Right atrium auricular region (tissue), 2 donors: Measurements from ENCODE around the gene MAPRE3. TPM values are rescaled to one million over a fixed set of nuclear protein-coding genes. Genes with fewer than 3 reads are reported as not detected.

Source experiments
- DNase-seq: peaks from one replicate; pipeline ENCODE4 v3.0.0-alpha.2; 2019; ENCODE audit warnings: low spot score
- H3K27ac ChIP-seq, 2 donors: fragments of 200-600 bp; sonication (generic); 1 replicate in 1 of 2; 2 replicates in 1 of 2; pipeline ENCODE4 v1.5.1; 2016 to 2019
- H3K27me3 ChIP-seq, 2 donors: fragments of 200-600 bp; sonication (generic); one replicate each; pipeline versions ENCODE4 v1.5.1 to v1.6.0; 2017 to 2019
- H3K36me3 ChIP-seq: fragments of 200-600 bp; sonication (generic); one replicate; pipeline ENCODE4 v1.5.1; 2016
- H3K4me1 ChIP-seq, 2 donors: fragments of 200-600 bp; sonication (generic); one replicate each; pipeline versions ENCODE4 v1.5.1 to v1.6.0; 2017 to 2019
- H3K4me3 ChIP-seq, 2 donors: fragments of 200-600 bp; sonication (generic); 1 replicate in 1 of 2; 2 replicates in 1 of 2; pipeline ENCODE4 v1.5.1; 2017 to 2019; ENCODE audit warnings: mild to moderate bottlenecking in 1 of 2, moderate library complexity in 1 of 2
- H3K9me3 ChIP-seq, 2 donors: fragments of 200-600 bp; sonication (generic); one replicate each; pipeline ENCODE4 v1.5.1; 2019
- total RNA-seq, 2 donors: library from RNA; depleted of rRNA; stranded (reverse); fragments of >200 nt; gene quantifications; one replicate each; pipeline ENCODE4 v1.1.0, GENCODE V29; 2016
- TF ChIP-seq, protein P1 (sequence below), 2 donors: fragments of 200-600 bp; sonication (generic); IDR thresholded peaks; one replicate each; pipeline ENCODE4 v1.5.1; 2019; ENCODE audit warnings: antibody characterized with exemption in 2 of 2

Gene MAPRE3
- total RNA-seq, 2 donors from 2014 or later: 20.6 to 33.4 TPM

DNA sequence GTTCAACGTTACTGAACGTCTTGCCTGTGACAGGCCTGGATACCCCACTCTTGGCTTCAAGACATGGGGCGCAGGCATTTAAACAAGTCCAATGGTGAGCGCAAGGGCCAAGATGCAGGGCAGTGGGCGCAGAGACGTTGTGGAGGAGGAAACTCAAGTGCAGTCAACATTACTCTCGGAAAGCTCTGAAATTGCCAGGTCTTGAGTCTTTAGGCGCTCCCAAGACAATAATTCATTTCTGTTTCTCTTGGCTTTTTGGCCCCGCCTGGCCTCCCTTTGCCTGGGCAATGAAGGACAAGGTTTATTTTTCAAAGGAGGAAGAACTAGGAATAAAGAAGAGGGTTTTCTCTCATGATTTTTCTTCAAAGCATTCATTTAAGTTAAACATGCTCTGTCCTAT lies 49.0 kb downstream of the MAPRE3 start:
- Histone ChIP-seq H3K36me3 (peaks cover 18% of the 10 kb centered on the region), H3K27me3 (no peaks in the 10 kb centered on the region), H3K27ac (peak overlapping the region in 1 of 2 donors; percentile 22), H3K9me3 (no peaks in the 10 kb centered on the region), H3K4me1 (peaks cover 0 to 50% of the 10 kb centered on the region in 2 donors), H3K4me3 (no peak overlapping the region)
- DNase-seq: no peak
- TF ChIP-seq, protein P1, sequence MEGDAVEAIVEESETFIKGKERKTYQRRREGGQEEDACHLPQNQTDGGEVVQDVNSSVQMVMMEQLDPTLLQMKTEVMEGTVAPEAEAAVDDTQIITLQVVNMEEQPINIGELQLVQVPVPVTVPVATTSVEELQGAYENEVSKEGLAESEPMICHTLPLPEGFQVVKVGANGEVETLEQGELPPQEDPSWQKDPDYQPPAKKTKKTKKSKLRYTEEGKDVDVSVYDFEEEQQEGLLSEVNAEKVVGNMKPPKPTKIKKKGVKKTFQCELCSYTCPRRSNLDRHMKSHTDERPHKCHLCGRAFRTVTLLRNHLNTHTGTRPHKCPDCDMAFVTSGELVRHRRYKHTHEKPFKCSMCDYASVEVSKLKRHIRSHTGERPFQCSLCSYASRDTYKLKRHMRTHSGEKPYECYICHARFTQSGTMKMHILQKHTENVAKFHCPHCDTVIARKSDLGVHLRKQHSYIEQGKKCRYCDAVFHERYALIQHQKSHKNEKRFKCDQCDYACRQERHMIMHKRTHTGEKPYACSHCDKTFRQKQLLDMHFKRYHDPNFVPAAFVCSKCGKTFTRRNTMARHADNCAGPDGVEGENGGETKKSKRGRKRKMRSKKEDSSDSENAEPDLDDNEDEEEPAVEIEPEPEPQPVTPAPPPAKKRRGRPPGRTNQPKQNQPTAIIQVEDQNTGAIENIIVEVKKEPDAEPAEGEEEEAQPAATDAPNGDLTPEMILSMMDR (IDR thresholded peaks at IDR 0.05): no peak

DNA sequence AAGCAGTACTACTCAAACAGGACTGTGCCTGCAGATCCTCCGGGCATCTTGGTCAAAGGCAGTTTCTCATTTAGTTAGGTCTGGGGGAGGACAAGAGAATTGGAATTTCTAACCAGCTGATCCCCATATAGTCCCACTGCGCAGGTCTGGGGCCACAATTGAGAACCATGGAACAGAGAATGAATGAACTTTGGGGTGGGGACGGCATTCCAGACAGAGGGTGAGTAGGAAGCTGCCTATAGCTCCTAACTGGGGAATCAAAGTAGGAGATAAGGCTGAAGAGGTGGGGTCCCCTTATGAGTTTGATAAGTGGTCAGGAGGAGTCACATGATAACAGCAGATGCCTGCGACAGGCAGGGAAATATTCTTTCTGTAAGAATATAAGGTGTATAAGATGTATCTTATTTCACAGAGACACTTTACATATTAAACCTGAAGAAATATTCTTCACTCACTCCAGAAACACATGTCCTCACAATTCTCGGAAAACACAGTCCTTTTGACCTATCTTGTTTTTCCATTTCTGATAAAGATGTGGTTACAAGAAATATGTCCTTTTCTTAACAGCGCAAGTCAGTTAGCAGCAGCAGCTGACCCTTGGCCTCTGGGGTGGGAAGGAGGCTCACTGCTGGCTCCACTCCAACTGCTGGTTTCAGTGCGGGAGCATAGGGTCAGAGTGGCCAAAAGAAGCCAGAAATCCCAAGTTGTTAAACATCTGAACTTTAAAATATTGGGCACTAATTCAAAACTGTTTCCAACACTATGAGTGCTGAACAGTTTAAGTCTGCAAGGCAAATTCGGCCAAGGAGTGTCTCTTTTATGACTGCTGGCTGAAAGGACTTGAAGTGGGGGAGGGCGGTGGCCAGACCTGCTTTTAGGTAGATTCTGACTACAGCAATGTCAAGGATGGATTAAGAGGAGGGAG lies 49.8 kb downstream of the MAPRE3 start:
- Histone ChIP-seq H3K36me3 (peaks cover 24% of the 10 kb centered on the region), H3K9me3 (no peaks in the 10 kb centered on the region), H3K4me1 (peaks cover 0 to 45% of the 10 kb centered on the region in 2 donors), H3K27ac (peak overlapping the region in 1 of 2 donors; percentile 22), H3K4me3 (no peak overlapping the region), H3K27me3 (no peaks in the 10 kb centered on the region)
- DNase-seq: peak; percentile 62
- TF ChIP-seq, protein P1 (IDR thresholded peaks at IDR 0.05): no peak

DNA sequence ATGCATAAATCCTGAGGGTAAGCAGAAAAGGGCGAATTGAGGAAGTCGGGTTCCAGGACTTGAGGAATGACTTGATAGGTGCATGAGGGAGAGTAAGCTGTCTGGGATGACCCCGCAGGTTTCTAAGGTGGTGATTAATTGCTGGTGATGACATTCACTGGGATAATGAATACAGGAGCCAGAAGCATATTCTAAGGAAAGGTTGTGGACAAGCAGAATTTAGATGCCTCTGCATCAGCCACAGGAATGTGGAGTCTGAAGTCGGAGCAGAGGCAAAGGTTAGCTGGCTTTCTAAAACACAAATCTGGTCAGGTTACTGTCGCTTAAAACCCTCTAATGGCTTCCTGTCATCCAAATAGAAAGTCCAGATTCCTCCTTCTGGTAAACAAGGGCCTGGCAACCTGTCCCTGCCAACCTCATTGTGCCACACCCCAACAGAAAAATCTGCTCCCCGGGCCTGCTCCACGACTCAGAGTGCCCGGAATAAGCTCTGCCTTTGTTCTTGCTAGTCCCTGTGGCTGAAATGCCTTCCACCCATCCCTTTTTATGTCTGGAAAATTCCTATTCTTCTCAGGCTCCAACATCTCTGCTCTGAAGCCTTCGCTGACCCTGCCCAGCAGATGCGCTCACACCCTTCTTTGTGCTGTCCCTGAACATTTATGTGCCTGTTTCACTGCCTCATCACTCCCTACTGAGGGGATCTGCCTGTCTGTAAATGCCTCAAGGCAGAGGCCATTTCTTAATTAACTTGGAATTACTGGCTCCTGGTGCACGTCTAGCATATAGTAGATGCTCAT lies 51.0 kb downstream of the MAPRE3 start:
- Histone ChIP-seq H3K9me3 (no peaks in the 10 kb centered on the region), H3K27me3 (no peaks in the 10 kb centered on the region), H3K27ac (no peak overlapping the region), H3K4me1 (peaks cover 0 to 35% of the 10 kb centered on the region in 2 donors), H3K4me3 (no peak overlapping the region), H3K36me3 (peaks cover 32% of the 10 kb centered on the region)
- DNase-seq: no peak
- TF ChIP-seq, protein P1 (IDR thresholded peaks at IDR 0.05): no peak

DNA sequence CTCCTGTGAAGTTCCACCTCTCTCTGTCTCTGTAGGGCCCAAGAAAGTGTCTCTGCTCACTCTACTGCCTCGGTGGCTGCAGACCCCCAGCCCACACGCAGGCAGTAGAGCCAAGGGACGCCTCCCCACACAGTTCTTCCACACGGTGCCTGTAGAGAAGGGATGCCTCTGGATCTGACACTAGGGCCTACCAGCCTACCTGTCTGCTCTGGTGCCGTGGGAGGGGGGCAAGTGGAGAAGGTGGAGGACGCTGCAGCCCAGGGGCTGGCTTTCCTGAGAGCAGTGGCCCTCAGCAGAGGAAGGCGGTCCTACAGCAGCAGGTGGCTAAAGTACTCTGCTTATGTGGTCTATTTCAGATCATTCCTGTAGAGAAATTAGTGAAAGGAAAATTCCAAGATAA lies 53.3 kb downstream of the MAPRE3 start:
- H3K27me3 ChIP-seq: no peaks in the 10 kb centered on the region
- DNase-seq: no peak
- H3K36me3 ChIP-seq: peaks cover 41% of the 10 kb centered on the region
- H3K4me1 ChIP-seq: peaks cover 0 to 18% of the 10 kb centered on the region in 2 donors
- TF ChIP-seq, protein P1 (IDR thresholded peaks at IDR 0.05): no peak
- H3K4me3 ChIP-seq: no peak overlapping the region
- no peak overlapping the region for H3K27ac ChIP-seq
- H3K9me3 ChIP-seq: no peaks in the 10 kb centered on the region

DNA sequence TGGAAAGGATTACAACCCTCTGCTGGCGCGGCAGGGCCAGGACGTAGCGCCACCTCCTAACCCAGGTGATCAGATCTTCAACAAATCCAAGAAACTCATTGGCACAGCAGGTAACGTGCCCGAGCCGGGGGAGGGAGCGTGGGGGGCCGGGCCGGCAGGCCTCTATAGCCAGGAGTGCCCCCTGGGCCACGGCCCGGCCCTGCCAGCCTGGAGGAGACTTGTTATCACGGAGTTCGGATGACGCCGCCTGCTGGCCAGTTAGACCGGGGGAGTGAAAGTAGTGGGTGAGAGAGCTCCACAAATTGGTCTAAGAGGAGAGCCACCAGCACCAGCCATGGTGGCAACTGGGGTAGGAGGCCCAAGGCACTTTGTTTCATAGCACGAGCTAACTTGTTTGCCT lies 53.8 kb downstream of the MAPRE3 start:
- TF ChIP-seq, protein P1 (IDR thresholded peaks at IDR 0.05): no peak
- H3K4me1 ChIP-seq: peaks cover 0 to 18% of the 10 kb centered on the region in 2 donors
- H3K36me3 ChIP-seq: peaks cover 41% of the 10 kb centered on the region
- no peak for DNase-seq
- H3K27me3 ChIP-seq: no peaks in the 10 kb centered on the region
- H3K9me3 ChIP-seq: no peaks in the 10 kb centered on the region
- H3K27ac ChIP-seq: no peak overlapping the region
- H3K4me3 ChIP-seq: no peak overlapping the region
